A673 (cell line): ENCODE results near the gene CRTAP.

Source experiments
- CTCF ChIP-seq: fragments of 300-800, 200-600 bp; sonication (generic); conservative IDR thresholded peaks from 2 replicates; pipeline ENCODE4 v1.5.1; 2017; ENCODE audit warnings: low read depth, mild to moderate bottlenecking, antibody characterized with exemption, low read length, moderate library complexity, mixed read lengths
- EZH2 ChIP-seq: fragments of 200-600 bp; sonication (generic); IDR thresholded peaks from 2 replicates; pipeline ENCODE4 v1.6.1; 2017; ENCODE audit warnings: borderline replicate concordance, low read depth, mild to moderate bottlenecking, mixed read lengths, antibody characterized with exemption, low read length; ENCODE audit not compliant: poor library complexity, severe bottlenecking

GRCh38 chr3:33091746-33092145 lies 22.1 kb upstream of the CRTAP start:
- TF ChIP-seq CTCF (no peak), EZH2 (no peak)
